K562 (cell line): ENCODE measurements around the gene HOTAIR. TPM values are rescaled to one million over a fixed set of nuclear protein-coding genes. Genes with fewer than 3 reads are reported as not detected.
A peak's percentile ranks its signal among the peaks of the same experiment; 100 is the strongest.

Source experiments
- ATAC-seq: fragments of 200-7000 bp; cut with Tn5 transposase; 3 replicates; pipeline ENCODE4 v1.9.1; 2020; ENCODE audit warnings: moderate library complexity
- BruUV-seq: library from RNA; stranded (reverse); fragments of 400-500 nt; replicated peaks from 2 replicates; lab custom pipeline; 2021; lab: Mats Ljungman, UMichigan
- CTCF ChIA-PET: fragments of 300-600 bp; formaldehyde crosslinking; extraction: SDS; loops from one replicate; lab custom pipeline; 2021; ENCODE audit warnings: low intra/inter-chr PET ratio; lab: Yijun Ruan, JAX
- POLR2A ChIA-PET: fragments of 300-600, 350-650 bp; sonication (Branson Sonifier 250); formaldehyde crosslinking; extraction: SDS; loops from one replicate; lab custom pipeline; 2021; ENCODE audit warnings: antibody characterized with exemption, inconsistent platforms; lab: Yijun Ruan, JAX
- DNase-seq, 4 experiments: peaks; one replicate each; pipeline versions ENCODE4 v3.0.0 to v3.0.0-alpha.2; 2011 to 2018; ENCODE audit warnings: low spot score in 3 of 4, mixed read lengths in 3 of 4; ENCODE audit errors: extremely low read depth in 1 of 4
- FAIRE-seq: peaks from 2 replicates; lab custom pipeline; 2011; peaks lifted over from hg19 to GRCh38; lab: Jason Lieb, UNC
- H2AFZ ChIP-seq: 2 replicates; pipeline ENCODE4 v1.6.0; 2011; ENCODE audit warnings: low read depth, low read length, control low read depth, inconsistent platforms
- H3K27ac ChIP-seq: fragments of 200-600 bp; 3 replicates; pipeline ENCODE4 v1.8.0; 2011; ENCODE audit warnings: low read depth, mild to moderate bottlenecking, control low read depth, inconsistent platforms, low read length, moderate library complexity, mixed read lengths; ENCODE audit errors: extremely low read depth
- H3K27me3 ChIP-seq, 2 experiments: fragments of 300-600 bp in 1 of 2; 2 replicates in 1 of 2; 3 replicates in 1 of 2; pipeline versions ENCODE4 v1.6.0 to v1.8.0; 2011; ENCODE audit warnings: inconsistent platforms in 2 of 2, low read length in 2 of 2, mild to moderate bottlenecking in 1 of 2, mixed read lengths in 1 of 2, moderate library complexity in 1 of 2; ENCODE audit not compliant: control insufficient read depth in 2 of 2, insufficient read depth in 2 of 2
- H3K36me3 ChIP-seq: fragments of 300-600 bp; 3 replicates; pipeline ENCODE4 v1.8.0; 2011; ENCODE audit warnings: mild to moderate bottlenecking, low read length, inconsistent platforms; ENCODE audit not compliant: control insufficient read depth, insufficient read depth
- H3K4me1 ChIP-seq, 2 experiments: fragments of 200-600 bp in 1 of 2; replicated peaks in 1 of 2; 2 replicates in 1 of 2; 3 replicates in 1 of 2; pipeline versions ENCODE4 v1.5.1 to v1.8.0; 2011; ENCODE audit warnings: inconsistent platforms in 2 of 2, low read length in 2 of 2, mild to moderate bottlenecking in 1 of 2, mixed read lengths in 1 of 2, moderate library complexity in 1 of 2; ENCODE audit not compliant: control insufficient read depth in 2 of 2, insufficient read depth in 2 of 2
- H3K4me2 ChIP-seq: 2 replicates; pipeline ENCODE4 v1.6.1; 2011; ENCODE audit warnings: low read length, control low read depth, inconsistent platforms, mixed read lengths; ENCODE audit not compliant: insufficient read depth
- H3K4me3 ChIP-seq: fragments of 200-600 bp; sonication (generic), shearing (Covaris generic); 2 replicates; pipeline ENCODE4 v1.5.1; 2016; ENCODE audit warnings: control low read depth, inconsistent platforms
- H3K79me2 ChIP-seq: fragments of 200-600 bp; 3 replicates; pipeline ENCODE4 v1.8.0; 2011; ENCODE audit warnings: low read length, inconsistent platforms; ENCODE audit not compliant: control insufficient read depth, insufficient read depth
- H3K9ac ChIP-seq, 2 experiments: 2 replicates each; pipeline versions ENCODE4 v1.6.0 to v1.6.1; 2011; ENCODE audit warnings: low read depth in 2 of 2, low read length in 2 of 2, control low read depth in 1 of 2, inconsistent platforms in 1 of 2, mild to moderate bottlenecking in 1 of 2, mixed read lengths in 1 of 2; ENCODE audit not compliant: insufficient read depth in 1 of 2
- H3K9me1 ChIP-seq: one replicate; pipeline ENCODE4 v1.6.0; 2011; ENCODE audit warnings: inconsistent platforms, mild to moderate bottlenecking, low read length, moderate library complexity; ENCODE audit not compliant: control insufficient read depth, insufficient read depth
- H3K9me3 ChIP-seq: replicated peaks from 2 replicates; pipeline ENCODE4 v1.5.1; 2011; ENCODE audit warnings: low read depth, low read length, inconsistent platforms; ENCODE audit not compliant: control insufficient read depth, insufficient read depth
- H4K20me1 ChIP-seq: replicated peaks from 2 replicates; pipeline ENCODE4 v1.6.1; 2011; ENCODE audit warnings: low read length, inconsistent platforms, mixed read lengths; ENCODE audit not compliant: control insufficient read depth, insufficient read depth
- CBX8 ChIP-seq: fragments of 200-600 bp; sonication (generic); IDR thresholded peaks from 2 replicates; pipeline ENCODE4 v1.6.1; 2012; ENCODE audit warnings: borderline replicate concordance, mixed run types, low read depth, mild to moderate bottlenecking, moderate library complexity, mixed read lengths, low read length, control low read depth, inconsistent platforms; ENCODE audit not compliant: poor library complexity, severe bottlenecking; ENCODE audit errors: extremely low read depth
- CEBPG ChIP-seq, 3 experiments: fragments of 200-800 bp in 1 of 3; sonication (Bioruptor generic) in 1 of 3; sonication (generic) in 1 of 3; formaldehyde crosslinking in 1 of 3; IDR thresholded peaks in 2 of 3; conservative IDR thresholded peaks in 1 of 3; 2 replicates each; pipeline versions ENCODE4 v1.6.1 to v1.8.0; 2016 to 2022; ENCODE audit warnings: missing compliant biosample characterization in 2 of 3, missing genetic modification characterization in 2 of 3, mild to moderate bottlenecking in 1 of 3, missing genetic modification reagents in 1 of 3
- DDX20 ChIP-seq: fragments of 450-650 bp; IDR thresholded peaks from 2 replicates; pipeline ENCODE4 v1.6.1; 2016; ENCODE audit warnings: missing genetic modification characterization, low read depth, mild to moderate bottlenecking, missing compliant biosample characterization, moderate library complexity
- EZH2 ChIP-seq: IDR thresholded peaks from 2 replicates; pipeline ENCODE4 v1.6.1; 2012; ENCODE audit warnings: low read depth, mild to moderate bottlenecking, inconsistent platforms, low read length, borderline replicate concordance
- ILK ChIP-seq: fragments of 450-650 bp; IDR thresholded peaks from 2 replicates; pipeline ENCODE4 v1.6.1; 2016; ENCODE audit warnings: missing genetic modification characterization, low read depth, mild to moderate bottlenecking, missing compliant biosample characterization, moderate library complexity, borderline replicate concordance
- L3MBTL2 ChIP-seq: fragments of 450-650 bp; IDR thresholded peaks from 2 replicates; pipeline ENCODE4 v1.6.1; 2016; ENCODE audit warnings: mild to moderate bottlenecking, moderate library complexity
- MEF2A ChIP-seq: IDR thresholded peaks from 2 replicates; pipeline ENCODE4 v1.6.1; 2011; ENCODE audit warnings: low read depth, mild to moderate bottlenecking, low read length, moderate library complexity; ENCODE audit not compliant: control insufficient read depth
- MTF1 ChIP-seq: fragments of 250-450 bp; sonication (Bioruptor Pico); IDR thresholded peaks from 2 replicates; pipeline ENCODE4 v1.9.0; 2021; ENCODE audit warnings: moderate library complexity, mild to moderate bottlenecking, inconsistent platforms, borderline replicate concordance
- PTTG1 ChIP-seq: fragments of 450-650 bp; IDR thresholded peaks from 2 replicates; pipeline ENCODE4 v1.6.1; 2016; ENCODE audit warnings: low read depth, mild to moderate bottlenecking, missing genetic modification characterization, missing compliant biosample characterization
- RB1 ChIP-seq: fragments of 450-650 bp; IDR thresholded peaks from 2 replicates; pipeline ENCODE4 v1.6.1; 2017; ENCODE audit warnings: low read depth, mild to moderate bottlenecking
- TAF1 ChIP-seq: IDR thresholded peaks from 2 replicates; pipeline ENCODE4 v1.6.1; 2011; ENCODE audit warnings: mild to moderate bottlenecking, low read length, moderate library complexity; ENCODE audit not compliant: insufficient read depth, control insufficient read depth, severe bottlenecking; ENCODE audit errors: extremely low read depth
- TAL1 ChIP-seq: fragments of 450-650 bp; IDR thresholded peaks from 2 replicates; pipeline ENCODE4 v1.6.1; 2016; ENCODE audit warnings: mild to moderate bottlenecking
- XRCC5 ChIP-seq: fragments of 200-400 bp; formaldehyde crosslinking; IDR thresholded peaks from 2 replicates; pipeline ENCODE4 v1.6.1; 2017; ENCODE audit warnings: low read depth, mild to moderate bottlenecking, low read length
- ZBTB1 ChIP-seq: sonication (generic); formaldehyde crosslinking; IDR thresholded peaks from 2 replicates; pipeline ENCODE4 v1.8.1; 2023; ENCODE audit warnings: missing genetic modification reagents, low read depth, mild to moderate bottlenecking, borderline replicate concordance
- ZNF354B ChIP-seq: fragments of 250-450 bp; sonication (Bioruptor Pico); IDR thresholded peaks from 2 replicates; pipeline ENCODE4 v1.4.0; 2020
- WGBS: fragments of 100-300 bp; shearing (Covaris generic); methylation state at CpG from one replicate; pipeline ENCODE4 v1.1.6; 2016; ENCODE audit warnings: low coverage, mixed read lengths; ENCODE audit not compliant: insufficient coverage; ENCODE audit errors: missing lambda C conversion rate; 5-methylcytosine and 5-hydroxymethylcytosine counted together
- in situ Hi-C: fragments of 300-500 bp; cut with MboI; formaldehyde crosslinking; loops from 4 replicates; pipeline ENCODE4 v1.15.0; 2018; ENCODE audit warnings: inconsistent platforms, mixed read lengths
- intact Hi-C: fragments of 100-400 bp; cut with micrococcal nuclease; formaldehyde crosslinking; loops from 2 replicates; pipeline ENCODE4 v1.14.2; 2022
- polyA plus RNA-seq, 8 experiments: library from polyadenylated mRNA; depleted of rRNA in 4 of 8; stranded (reverse) in 5 of 8; unstranded in 3 of 8; fragments of >200 nt; fragmentation: Nextera tagmentation in 2 of 8; fragmentation: Illumina TruSeq in 1 of 8; extraction: Ambion mirVana in 2 of 8; extraction: Trizol in 1 of 8; gene quantifications; 2 replicates each; pipeline versions ENCODE4 v1.2.1 to v1.2.3, GENCODE V29; 2011 to 2014; ENCODE audit warnings: inconsistent platforms in 1 of 8, missing spikeins in 1 of 8
- total RNA-seq, 7 experiments: library from RNA; depleted of rRNA in 6 of 7; stranded (reverse); fragments of >200 nt in 6 of 7; fragmentation: Illumina TruSeq in 2 of 7; extraction: Trizol in 2 of 7; gene quantifications; 2 replicates each; pipeline versions ENCODE4 v1.2.1 to v1.2.3, GENCODE V29; 2011 to 2021; ENCODE audit warnings: low replicate concordance in 1 of 7
- TF ChIP-seq, protein P1 (sequence below): fragments of 450-650 bp; formaldehyde crosslinking; IDR thresholded peaks from 2 replicates; pipeline ENCODE4 v1.4.0; 2022; ENCODE audit warnings: missing genetic modification characterization

The HOTAIR gene
- total and polyA plus RNA-seq, 9 of the 15 experiments (the other 6 are each of a cell fraction or from before 2014, with no cell fraction given): 0.04 TPM; not detected in 8

DNA sequence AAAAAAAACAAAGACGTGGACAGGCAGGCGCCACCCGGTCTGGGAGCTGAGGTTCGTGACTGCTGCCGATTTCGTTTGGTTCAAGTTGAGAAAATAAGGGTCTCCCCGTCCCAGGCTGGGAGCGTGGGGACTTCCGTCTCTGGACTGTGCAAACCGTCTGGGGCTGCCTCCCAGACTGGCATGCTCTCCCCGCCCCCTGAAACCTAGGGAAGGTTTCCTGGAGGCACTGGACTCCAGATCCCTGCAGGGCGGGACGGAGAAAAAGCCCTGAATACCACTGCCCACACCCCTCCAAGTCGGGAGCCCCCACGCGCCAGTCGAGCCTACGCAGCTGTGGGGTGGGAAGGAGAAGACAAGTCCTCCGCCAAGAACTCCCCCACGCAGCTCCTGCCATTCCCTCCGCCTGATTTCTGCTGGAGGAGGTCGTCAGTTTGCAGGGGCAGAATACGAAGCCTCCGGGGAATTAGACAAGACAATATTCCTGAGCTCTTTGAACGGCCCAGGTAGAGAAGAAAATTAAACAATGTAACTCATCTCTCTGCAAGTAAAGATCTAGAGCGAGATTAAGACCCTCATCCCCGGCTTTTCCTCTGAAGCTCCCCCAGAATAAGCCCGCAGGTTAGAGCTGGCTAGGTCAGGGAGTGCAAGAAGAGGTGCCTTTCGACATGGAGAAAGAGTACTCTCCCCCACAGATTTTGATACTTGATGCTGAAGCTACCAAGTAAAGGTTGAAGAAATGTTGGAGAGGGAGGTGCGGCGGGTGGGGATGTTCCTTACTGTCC is 46.5 kb downstream of the HOTAIR start:
- no peaks in the 10 kb centered on the region for H3K9me3 ChIP-seq
- no peak for FAIRE-seq
- no peak overlapping the region for H3K4me2 ChIP-seq
- H3K27ac ChIP-seq: no peak overlapping the region
- CTCF ChIA-PET: no interaction called here
- no peak for TF ChIP-seq TAL1
- TF ChIP-seq CBX8: peak; percentile 36
- TF ChIP-seq DDX20 (tag): no peak
- TF ChIP-seq RB1: no peak
- no peak for TF ChIP-seq PTTG1 (tag)
- TF ChIP-seq ILK: no peak
- TF ChIP-seq CEBPG (CRISPR knock-in tag; IDR thresholded peaks at IDR 0.05): no peak
- no peak for TF ChIP-seq CEBPG (tag; conservative IDR thresholded peaks at IDR 0.05 in 1 of 2, IDR thresholded peaks at IDR 0.05 in 1 of 2)
- no peak for TF ChIP-seq MEF2A
- no peak for TF ChIP-seq ZNF354B (CRISPR knock-in tag)
- no peak for TF ChIP-seq XRCC5
- TF ChIP-seq MTF1: no peak
- no peak for TF ChIP-seq L3MBTL2
- TF ChIP-seq, protein P1, sequence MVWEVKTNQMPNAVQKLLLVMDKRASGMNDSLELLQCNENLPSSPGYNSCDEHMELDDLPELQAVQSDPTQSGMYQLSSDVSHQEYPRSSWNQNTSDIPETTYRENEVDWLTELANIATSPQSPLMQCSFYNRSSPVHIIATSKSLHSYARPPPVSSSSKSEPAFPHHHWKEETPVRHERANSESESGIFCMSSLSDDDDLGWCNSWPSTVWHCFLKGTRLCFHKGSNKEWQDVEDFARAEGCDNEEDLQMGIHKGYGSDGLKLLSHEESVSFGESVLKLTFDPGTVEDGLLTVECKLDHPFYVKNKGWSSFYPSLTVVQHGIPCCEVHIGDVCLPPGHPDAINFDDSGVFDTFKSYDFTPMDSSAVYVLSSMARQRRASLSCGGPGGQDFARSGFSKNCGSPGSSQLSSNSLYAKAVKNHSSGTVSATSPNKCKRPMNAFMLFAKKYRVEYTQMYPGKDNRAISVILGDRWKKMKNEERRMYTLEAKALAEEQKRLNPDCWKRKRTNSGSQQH (CRISPR knock-in tag): no peak
- TF ChIP-seq ZBTB1 (CRISPR knock-in tag): no peak
- no peak for TF ChIP-seq TAF1
- peak; percentile 19; the same call in 1 of the 2 replicates for TF ChIP-seq EZH2
- intact Hi-C loops: no loop called here
- in situ Hi-C loops: no loop called here
- peaks cover 54 to 60% of the 10 kb centered on the region in 2 experiments for H3K27me3 ChIP-seq
- DNase-seq: no peak
- no peaks in the 10 kb centered on the region for H3K79me2 ChIP-seq
- no peaks in the 10 kb centered on the region for H3K36me3 ChIP-seq
- 1% methylated on average over 24 of the region's 31 CpGs for WGBS
- H4K20me1 ChIP-seq: no peaks in the 10 kb centered on the region
- POLR2A ChIA-PET: interaction anchor here (0.6 kb wide), 1 partner anchor 229 kb away, joined by 3 read pairs; no protein-coding TSS in a partner anchor
- H3K9me1 ChIP-seq: no peaks in the 10 kb centered on the region
- no peak for ATAC-seq
- H2AFZ ChIP-seq: no peak overlapping the region
- BruUV-seq: no TSS peak
- H3K4me1 ChIP-seq: peaks cover 0 to 4% of the 10 kb centered on the region in 2 experiments; a peak in 1 of 5 replicates
- H3K9ac ChIP-seq: no peak overlapping the region
- H3K4me3 ChIP-seq: no peak overlapping the region
